ENCODE data around the gene INPP4B.

INPP4B gene

DNA sequence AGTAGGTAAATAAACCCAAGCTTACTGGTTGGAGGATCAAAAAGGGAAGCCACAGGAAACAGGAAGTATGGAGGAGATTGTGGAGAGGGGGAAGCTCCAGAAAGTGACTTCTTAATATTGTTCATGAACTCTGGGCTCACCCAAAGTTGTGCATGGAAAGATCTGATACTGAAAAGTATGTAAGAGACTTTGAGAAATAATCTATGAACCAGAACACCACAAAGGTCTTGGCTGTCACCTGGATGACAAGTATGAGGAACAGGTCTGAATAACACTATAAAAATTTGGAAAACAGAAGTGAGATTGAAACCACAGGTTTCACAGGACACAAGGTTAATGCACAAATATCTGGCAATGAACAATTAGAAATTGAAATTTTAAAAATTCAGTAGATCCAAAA is 567.4 kb downstream of the INPP4B start:
- DNase-seq: no peak

GRCh38 chr4:142278171-142278570 is 567.9 kb downstream of the INPP4B start:
- no peak for DNase-seq

GRCh38 chr4:142274137-142274536 is 572.0 kb downstream of the INPP4B start:
- no peak for DNase-seq

DNA sequence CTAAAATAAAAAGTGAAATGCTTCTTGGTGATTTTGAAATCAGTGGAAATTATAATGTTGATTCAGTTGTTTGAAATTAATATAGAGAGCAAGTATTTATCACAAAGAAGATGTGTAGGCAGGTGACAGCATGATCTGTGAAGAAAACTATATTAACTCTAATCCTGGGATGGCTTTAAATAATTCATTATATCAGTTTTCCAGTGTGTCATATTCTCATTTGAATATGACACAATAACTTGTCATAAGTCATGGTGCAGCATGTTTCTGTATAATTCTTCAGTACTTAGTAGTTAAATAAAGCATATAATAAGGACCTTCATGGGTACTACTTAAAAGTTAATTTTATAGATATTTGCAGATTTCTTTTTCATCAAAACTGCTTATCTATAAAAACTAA is 573.6 kb downstream of the INPP4B start:
- no peak for DNase-seq

GRCh38 chr4:142271832-142272231 is 574.3 kb downstream of the INPP4B start:
- DNase-seq: no peak

GRCh38 chr4:142267101-142267500 is 579.0 kb downstream of the INPP4B start:
- no peak for DNase-seq

- no peak for DNase-seq
These were observed 580.2 kb downstream of the INPP4B start for GRCh38 chr4:142265946-142266345.

DNA sequence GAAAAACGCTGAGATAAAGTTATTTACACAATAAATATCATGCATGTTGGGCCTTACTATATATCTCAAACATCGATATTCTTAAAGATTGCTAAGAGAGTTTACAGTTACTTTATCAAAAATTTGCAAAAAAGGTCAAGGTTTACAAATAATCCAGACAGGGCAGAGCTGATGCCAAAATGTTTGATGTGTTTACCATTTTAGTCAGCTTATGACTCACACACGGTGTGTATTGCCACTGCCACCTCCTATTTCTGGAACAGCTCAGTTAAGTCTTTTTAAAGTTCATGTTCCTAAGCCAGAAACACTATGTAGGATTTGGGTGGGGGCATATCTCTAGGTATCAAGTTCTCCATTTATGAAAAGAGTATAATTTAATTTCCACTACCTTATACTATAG is 580.6 kb downstream of the INPP4B start:
- DNase-seq: no peak

DNA sequence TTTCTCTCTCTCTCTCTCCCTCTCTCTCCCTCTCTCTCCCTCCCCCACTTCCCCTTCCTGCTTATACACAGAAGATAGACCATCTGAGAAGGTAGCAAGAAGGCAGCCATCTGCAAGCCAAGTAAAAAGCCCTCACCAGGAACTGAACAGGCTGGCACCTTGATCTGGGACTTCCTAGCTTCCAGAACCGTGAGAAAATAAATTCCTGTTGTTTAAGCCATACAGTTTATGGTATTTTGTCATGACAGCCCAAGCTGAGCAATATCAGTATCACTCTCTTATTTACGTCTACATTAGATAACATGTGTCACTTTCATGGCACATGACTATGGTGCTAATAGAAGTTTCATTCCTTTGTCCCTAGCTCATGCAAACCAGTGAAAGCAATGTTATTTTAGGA is 581.1 kb downstream of the INPP4B start:
- no peak for DNase-seq

- DNase-seq: no peak
These were observed 583.1 kb downstream of the INPP4B start for GRCh38 chr4:142262956-142263355.

DNA sequence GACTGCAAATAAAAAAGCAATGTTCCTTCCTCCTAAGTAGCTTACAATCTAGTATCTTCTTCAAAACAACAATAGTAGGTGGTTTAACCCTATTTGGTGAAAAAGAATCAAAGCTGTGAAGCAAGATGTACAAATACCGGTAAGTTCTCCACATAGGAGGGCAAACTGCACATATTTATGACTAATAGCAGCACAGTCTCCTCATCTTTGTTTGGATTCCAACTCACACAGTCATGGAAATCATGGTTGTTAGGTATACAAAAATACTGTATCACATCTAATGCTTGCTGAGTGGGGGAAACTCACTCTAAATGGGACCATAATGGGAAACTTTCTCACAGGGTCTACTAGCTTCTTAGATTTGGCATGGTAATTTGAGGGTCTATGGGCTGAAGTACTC is 597.2 kb downstream of the INPP4B start:
- no peak for DNase-seq

DNA sequence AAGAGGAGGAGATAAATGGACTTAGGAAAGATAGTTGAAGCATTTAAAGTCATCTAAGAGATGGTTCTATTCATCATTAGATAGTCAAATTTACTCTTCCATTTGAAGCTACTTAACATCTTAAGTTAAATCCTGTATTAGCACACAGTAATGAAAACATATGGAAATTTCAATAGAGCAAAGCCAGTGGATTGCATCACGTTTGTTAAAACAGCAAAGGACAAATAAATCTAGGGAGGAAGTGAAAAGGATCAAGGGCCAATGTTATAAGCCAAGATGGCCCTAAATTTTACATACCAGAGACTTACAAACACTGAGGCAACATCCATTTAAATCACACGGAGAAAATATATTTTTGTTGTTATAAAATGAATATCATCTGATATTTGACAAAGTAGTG is 602.8 kb downstream of the INPP4B start:
- DNase-seq: no peak

DNA sequence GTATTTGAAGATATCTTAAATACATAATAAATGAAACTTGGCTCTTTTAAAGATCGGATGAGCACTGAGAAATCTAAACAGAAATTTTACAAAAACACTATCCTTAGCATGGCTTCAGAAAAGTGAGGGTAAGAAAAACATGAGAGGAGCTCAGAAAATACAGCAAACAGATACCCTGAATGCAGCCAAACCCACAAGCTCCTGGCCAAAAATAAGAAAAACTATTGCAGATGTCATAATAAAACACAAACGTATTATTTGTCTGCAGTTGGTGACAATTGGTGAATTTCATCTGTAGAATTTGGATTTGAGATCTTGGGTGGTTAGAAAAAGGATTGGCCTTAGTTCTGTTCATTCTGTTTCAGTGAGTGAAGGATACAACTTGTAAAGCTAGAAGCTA is 603.9 kb downstream of the INPP4B start:
- no peak for DNase-seq

DNA sequence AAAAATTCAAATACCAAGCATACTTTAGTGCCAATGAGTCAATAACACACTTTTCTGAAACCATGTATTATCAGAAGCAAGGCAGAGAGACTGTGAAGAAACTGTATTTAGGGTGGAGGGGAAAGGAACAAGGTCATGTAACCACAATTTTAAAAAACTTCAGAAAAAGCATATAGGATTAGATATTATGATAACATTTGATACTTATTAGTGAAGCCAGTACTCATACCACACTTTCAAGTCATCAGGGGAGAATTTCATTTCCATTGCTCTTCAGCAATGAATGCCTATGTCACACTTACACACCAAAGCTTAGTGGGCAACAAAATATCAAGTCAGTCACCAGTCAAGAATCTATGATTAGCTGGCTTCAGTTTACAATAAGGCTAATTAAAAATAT is 607.5 kb downstream of the INPP4B start:
- DNase-seq: no peak

DNA sequence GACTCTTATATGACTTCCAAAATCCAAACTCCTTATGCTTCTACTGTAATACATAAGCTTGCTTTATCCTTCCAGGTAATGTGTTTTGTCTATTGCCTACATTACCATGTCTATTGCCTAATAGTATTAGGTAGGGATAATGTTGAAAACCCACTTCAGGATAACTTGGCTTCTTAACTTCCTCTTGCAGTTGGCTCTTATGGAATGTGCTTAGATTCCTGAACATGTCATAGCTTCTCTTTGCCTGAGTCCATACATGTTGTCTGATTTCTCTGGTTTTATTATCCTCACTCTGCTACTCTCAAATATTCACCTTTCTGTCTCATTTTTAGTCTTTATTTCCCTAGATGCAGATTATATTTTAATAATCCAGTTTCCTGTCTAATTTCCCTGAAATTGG is 609.8 kb downstream of the INPP4B start:
- DNase-seq: no peak

DNA sequence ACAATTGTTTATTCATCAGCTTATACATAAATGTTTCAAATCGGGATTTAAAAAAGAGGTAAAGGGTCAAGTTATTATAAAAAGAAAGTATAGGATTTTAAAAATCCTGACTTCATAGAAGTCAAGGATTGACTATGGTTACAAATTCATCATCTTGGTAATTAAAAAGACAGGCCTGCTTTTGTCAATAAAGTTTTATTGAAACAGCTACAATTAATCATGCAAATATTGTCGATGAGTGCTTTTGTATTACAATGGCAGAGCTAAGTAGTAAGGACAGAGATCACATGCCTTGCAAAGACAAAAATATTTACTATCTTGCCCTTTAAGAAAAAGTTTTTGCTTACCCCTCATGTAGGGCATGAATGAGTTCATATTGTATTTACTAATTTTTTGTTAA is 614.3 kb downstream of the INPP4B start:
- DNase-seq: no peak

- DNase-seq: no peak
These were observed 615.1 kb downstream of the INPP4B start for GRCh38 chr4:142230991-142231390.

- DNase-seq: no peak
These were observed 620.1 kb downstream of the INPP4B start for GRCh38 chr4:142226014-142226413.

- DNase-seq: no peak
These were observed 624.0 kb downstream of the INPP4B start for GRCh38 chr4:142222127-142222526.

DNA sequence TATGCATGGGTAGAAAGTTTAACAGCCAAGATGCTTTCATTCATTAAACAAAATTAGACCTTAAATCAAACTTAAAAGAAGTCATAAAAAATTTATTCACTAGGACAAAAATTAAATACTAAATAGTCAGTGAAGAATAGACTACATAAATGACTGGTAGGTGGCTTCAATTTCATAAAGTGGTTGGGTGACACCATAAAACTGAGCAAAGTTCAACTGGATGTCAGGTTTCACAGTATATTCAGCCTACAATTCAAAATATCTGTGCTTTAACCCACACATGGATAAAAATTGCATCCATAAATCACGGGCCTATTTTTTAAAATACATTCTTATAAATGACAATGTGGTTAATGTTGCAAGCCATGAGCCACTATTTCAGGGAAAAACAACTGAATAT is 627.4 kb downstream of the INPP4B start:
- DNase-seq: no peak

DNA sequence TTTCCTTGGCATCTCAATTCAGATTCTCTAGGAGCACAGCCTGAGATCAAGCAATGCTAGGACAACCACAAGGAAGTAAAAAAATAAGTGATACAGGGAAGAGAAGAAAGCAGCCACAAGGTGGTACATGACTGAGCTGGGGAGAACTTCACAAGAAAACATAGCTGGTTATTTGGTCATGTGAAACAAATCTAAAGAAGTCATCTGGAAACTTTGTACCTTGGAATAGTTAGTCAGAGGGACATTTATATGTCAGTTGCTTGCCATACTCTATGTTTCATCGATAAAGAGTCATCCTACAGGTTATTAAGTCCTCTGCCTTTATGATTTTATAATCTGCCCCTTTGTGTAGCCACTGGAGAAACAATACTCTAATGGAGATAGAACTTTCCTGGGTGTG is 634.7 kb downstream of the INPP4B start:
- no peak for DNase-seq

DNA sequence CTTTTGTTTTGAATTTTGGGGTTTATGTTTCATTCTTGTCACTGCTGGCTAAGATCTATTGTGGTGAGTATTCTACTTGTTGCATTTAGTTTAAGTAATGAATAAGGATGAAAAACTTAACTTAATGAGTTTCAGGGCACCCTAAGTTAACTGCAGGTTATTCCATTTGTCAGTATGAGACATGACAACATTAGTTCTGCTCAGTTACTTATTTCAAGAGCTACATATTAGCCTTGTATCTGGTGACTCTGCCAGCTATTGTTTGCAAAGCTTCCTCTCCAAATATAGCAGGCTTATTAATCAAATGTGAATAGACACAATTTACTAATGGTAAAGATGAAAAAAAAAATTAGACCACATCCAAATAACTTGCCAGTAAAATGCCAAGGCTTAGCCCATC is 642.6 kb downstream of the INPP4B start:
- no peak for DNase-seq

DNA sequence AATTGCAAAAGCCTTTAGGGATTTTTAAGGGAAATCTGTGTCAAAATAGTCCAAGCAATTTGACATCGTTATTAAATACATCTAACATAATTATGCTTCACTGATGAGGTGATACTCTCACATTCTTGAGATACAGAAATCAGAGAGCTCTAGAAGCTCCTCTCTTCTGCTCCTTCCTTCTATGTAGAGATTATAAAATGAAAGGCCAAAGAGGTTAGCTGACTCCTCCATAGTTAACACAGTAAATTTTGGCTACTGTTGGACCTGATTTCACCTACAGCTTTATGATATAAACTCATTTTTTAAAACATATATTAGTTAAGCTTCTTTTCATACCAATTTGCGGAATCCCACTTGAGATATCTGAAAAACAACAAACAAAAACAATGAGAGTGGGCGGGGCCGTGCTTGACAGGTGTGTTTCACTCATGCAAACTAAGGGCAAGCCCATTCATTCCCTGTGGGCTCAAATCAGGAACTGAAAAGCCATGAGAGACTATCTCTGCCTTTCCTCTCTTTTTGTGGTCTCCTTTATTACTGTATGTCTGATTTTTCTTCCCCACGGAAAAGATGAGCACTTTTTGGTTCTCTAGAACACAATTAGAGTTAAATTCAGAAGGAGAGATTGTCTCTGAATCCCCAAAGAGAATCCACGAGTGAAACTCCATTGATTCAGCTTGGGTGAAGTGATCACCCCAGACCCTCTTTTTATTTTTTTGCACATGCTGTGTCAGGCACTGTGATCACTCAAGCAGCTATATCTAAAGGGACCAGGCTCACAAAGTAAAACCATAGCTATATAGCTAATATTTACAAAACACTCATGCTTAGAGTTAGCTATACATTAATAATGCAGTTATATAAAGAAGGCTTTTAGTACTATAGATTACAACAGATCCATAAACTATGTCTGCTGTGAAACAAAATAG is 643.4 kb downstream of the INPP4B start:
- DNase-seq: no peak

- no peak for DNase-seq
These were observed 645.1 kb downstream of the INPP4B start for GRCh38 chr4:142201041-142201440.

DNA sequence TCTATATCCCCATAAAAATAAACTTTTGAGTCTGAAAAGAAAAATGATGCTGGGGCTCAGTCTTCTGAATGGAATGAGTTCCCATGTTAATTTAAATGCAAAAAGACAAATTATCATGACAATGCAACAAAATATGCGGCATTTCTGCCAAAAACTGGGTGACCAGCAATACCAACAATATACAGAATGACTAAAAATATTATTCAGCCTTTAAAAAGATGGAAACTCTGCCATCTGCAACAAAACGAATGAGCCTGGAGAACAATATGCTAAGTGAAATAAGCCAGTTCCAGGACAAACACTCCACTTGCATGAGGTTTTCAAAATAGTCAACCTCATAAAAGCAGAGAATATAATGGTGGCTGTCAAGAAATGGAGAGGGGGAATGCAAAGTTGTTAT is 651.2 kb downstream of the INPP4B start:
- DNase-seq: no peak

All from activated effector memory CD4-positive, alpha-beta T cell treated with Interleukin-2 at 50 U/mL for 16 hours (primary cell).